OCI-M2 (cell line): Measurements from ENCODE around the gene YEATS2.
"Not testable (repeated sequence)": the region's sequence is repeated elsewhere in the genome, so short reads cannot be mapped to it uniquely, and the experiment has no call there.

ENCODE experiments used
- DNase-seq: peaks from one replicate; lab custom pipeline; 2025; ENCODE audit not compliant: unreplicated experiment; lab: John Stamatoyannopoulos, UW

YEATS2 gene

DNA sequence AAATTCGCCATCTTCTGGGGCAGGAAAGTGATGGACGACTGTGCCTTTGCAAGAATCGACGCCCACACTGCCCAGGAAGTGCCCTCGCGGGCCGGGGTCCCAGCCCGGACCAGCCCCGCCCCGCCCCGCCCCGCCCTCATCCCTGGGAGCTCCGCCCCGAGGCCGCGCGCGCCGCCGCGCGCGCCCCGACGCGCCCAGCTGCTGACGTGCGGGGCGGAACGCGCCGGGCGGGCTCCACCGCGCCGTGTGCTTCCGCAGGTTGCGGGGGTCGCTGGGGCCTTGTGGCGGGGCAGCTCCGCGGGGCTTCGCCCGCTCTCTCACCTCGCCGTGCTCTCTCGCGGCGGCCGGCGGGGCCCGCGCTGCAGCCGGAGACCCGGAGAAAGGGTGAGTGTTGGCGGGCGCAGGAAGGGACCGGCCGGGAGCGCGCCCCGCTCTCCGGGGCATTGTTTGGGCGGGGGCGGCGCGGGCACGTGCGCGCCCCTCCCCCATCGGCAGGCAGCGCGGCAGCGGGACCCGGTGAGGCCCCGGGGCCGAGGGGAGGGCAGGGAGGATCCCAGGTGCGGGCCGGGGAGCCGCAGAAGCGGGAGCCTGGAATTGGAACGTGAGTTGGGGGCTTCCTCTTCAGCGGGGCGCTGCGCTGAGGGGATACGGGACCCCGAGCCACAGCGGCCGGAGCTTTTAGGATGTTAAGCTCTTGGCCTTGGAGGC is at the start of gene YEATS2:
YEATS2 (plus strand) TSS at position 188 of the 708 bp plus-strand sequence. CDS start 17,366 bp downstream, outside the sequence.
- no peak for DNase-seq

DNA sequence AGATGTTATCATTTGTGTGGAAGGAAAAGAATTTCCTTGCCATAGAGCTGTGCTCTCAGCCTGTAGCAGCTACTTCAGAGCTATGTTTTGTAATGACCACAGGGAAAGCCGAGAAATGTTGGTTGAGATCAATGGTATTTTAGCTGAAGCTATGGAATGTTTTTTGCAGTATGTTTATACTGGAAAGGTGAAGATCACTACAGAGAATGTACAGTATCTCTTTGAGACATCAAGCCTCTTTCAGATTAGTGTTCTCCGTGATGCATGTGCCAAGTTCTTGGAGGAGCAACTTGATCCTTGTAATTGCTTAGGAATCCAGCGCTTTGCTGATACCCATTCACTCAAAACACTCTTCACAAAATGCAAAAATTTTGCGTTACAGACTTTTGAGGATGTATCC is 47.0 kb upstream of the YEATS2 start:
- no peak for DNase-seq

DNA sequence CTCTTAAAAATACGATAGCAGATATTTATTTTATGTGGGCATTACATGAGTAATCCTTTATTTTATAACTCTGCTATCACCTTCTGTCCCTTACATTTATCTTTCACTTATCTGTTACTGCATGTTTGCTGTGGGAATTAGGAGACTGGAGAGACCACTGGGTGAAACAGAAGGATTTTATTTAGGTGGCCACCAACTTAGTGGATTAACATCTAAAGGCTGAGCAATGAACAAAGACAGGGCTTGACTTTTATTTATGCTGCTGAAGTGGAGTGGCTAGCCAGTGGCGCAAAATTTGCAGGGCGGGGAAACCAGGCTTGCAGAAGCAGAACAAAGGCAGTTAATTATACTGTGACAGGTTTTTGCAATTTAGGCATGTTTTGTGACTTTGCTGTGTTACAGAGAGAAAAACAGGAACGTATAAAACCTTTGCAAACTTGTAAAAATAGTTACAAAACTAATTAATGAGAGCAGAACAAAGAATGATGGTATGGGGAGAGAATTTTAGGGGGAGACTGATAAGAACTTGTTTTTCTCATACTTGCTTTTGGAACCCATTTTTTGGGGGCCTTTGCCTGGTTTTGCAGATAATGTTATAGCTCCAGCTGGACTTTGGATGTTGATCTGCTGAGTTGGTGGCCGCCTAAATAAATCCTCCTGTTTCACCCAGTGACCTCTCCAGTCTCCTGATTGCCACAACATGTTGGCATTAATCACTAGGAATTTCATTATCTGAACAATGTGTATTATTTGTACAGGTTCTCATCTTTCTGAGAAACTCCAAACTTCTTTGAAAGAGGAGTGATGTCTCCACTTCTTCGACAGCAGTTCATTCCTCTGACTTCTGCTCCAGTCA is 44.2 kb upstream of the YEATS2 start:
- DNase-seq = no peak

DNA sequence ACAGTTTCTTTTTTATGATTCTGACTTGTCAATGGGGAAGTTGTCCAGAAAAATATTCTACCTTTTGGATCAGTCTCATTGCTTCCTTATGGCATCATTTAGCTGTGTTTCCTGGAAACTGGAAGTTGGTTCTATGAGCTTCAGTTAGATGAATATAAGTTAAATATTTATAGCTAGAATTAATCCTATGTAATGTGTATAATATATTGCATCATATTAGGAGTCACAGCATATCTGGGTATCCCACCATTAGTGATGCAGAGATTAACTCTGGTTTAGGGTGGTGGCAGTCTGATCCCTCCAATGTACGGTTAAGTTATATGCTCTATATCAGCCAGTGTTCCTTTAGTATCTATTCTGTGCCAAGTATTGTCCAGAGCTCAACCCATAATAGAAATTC is 42.9 kb upstream of the YEATS2 start:
- DNase-seq = no peak

DNA sequence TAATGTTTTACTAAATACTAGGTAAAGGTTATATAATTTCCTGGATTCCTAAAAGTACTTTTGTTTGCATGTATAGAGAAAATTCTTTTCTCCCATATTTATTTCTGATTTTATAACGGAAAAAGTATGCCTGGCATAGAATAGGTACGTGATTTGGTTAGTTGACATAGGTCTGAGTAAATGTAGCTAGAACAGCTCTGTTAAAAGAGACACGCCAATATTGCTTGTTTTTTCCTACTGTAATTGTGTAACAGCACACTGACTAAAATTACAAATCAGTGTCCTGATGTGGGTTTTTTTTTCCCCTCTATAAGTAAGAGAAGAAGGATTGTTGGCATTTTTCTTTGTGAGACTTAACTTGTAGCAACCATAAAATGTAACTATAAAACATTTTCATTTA is 35.5 kb upstream of the YEATS2 start:
- no peak for DNase-seq

DNA sequence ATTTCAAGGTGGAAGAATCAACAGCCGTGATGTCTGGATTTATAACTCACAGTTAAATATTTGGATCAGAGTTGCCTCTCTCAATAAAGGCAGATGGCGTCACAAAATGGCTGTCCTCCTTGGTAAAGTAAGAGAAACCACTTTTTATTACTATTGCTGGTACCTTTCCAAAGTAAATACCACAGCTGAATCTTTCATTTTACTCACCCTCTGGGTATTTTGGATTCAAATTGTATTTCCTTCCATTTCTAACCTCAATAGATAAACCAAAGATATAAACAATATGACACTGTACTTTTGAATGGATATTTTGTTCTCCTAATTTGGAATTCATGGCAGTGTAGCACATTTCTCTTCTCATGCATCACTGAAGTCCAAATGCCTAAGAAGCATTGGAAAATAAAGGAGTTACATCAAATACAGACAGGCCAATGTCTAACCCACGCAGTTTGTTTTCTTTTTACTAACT is 32.6 kb upstream of the YEATS2 start:
- no peak for DNase-seq

DNA sequence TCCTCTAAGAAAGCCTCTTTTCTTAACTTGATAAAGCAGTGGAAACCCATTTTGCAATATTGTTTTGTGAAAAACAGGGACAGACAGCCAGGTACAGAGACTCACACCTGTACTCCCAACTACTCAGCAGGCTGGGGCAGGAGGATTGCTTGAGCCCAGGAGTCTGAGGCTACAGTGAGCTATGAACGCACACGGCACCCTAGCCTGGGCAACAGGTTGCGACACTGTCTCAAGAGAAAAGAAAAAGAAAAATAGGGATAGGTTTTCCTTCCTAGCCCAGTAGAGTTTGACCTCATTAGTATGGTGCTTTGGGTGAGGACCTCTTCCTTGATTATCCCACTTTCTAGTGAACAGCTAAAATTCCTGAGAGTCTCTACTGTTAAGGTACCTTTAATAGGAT is 17.5 kb upstream of the YEATS2 start:
- DNase-seq = no peak

DNA sequence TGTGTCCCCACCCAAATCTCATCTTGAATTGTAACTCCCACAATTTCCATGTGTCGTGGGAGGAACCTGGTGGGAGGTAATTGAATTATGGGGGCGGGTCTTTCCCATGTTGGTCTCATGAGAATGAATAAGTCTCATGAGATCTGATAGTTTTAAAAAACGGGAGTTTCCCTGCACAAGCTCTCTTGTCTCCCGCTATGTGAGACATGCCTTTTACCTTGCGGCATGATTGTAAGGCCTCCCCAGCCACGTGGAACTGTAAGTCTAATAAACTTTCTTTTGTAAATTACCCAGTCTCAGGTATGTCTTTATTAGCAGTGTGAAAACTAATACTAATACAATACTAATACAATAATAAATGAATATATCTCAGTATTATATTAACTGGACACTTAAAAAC is 9.9 kb upstream of the YEATS2 start:
- no peak for DNase-seq

DNA sequence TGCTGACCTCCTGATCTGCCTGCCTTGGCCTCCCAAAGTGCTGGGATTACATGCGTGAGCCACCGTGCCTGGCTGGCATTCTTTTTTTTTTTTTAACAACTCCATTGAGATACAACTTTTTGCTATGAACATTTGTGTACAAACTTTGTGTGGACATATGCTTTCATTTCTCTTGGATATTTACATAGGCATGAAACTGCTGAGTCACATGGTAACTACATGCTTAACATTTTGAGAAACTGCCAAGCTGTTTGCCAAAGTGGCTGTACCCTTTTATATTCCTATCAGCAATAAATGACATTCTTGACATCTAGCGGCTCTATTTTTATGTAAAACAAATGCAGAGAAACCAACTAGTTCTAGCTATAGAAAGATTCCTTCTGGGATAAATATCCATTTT is 8.7 kb upstream of the YEATS2 start:
- DNase-seq = no peak

DNA sequence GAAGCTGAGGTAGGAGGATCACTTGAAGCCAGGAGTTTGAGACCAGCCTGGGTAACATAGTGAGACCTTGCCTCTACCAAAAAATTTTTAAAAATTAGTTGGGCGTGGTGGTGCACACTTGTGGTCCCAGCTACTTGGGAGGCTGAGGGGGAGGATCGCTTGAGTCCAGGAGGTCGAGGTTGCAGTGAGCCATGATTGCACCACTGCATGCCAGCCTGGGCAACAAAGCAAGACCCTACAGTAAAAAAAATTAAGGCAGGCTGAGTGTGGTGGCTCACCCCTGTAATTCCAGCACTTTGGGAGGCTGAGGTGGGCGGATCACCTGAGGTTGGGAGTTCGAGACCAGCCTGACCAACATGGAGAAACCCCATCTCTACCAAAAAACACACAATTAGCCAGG is 8.0 kb upstream of the YEATS2 start:
- not testable (repeated sequence) for DNase-seq

DNA sequence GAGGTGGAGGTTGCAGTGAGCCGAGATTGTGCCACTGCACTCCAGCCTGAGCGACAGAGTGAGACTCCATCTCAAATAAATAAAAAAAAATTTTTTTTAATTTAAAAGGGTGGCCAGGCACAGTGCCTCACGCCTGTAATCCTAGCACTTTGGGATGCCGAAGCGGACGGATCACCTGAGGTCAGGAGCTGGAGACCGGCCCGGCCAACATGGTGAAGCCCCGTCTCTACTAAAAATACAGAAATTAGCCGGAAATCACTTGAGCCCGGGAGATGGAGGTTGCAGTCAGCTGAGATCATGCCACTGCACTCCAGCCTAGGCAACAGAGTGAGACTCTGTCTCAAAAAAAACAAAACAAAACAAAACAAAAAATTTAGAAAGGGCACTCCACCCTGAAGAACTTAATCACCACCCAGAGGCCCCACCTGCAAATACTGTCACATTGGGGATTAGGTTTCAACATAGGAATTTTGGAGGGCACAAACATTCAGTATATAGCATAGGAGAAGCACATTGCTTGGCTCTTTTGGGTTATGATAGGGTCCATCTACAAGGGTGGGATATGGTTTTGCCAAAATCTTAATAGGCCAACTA is 7.1 kb upstream of the YEATS2 start:
- DNase-seq = no peak

DNA sequence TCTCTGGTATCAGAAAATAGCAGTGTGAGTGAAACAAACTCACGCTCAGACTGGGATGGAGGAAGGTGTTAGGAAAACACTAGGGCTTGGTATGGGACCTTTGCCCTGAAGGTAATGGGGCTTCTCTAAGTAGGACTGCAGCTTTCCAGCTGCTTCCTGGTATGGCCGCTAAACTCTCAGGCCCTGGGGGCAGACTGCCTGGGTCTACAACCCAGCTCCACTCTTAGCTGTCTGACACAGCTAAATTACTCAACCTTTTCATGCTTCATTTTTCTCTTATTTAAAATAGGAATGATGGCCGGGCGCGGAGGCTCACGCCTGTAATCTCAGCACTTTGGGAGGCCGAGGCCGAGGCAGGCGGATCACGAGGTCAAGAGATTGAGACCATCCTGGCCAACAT is 5.2 kb upstream of the YEATS2 start:
- DNase-seq = no peak

DNA sequence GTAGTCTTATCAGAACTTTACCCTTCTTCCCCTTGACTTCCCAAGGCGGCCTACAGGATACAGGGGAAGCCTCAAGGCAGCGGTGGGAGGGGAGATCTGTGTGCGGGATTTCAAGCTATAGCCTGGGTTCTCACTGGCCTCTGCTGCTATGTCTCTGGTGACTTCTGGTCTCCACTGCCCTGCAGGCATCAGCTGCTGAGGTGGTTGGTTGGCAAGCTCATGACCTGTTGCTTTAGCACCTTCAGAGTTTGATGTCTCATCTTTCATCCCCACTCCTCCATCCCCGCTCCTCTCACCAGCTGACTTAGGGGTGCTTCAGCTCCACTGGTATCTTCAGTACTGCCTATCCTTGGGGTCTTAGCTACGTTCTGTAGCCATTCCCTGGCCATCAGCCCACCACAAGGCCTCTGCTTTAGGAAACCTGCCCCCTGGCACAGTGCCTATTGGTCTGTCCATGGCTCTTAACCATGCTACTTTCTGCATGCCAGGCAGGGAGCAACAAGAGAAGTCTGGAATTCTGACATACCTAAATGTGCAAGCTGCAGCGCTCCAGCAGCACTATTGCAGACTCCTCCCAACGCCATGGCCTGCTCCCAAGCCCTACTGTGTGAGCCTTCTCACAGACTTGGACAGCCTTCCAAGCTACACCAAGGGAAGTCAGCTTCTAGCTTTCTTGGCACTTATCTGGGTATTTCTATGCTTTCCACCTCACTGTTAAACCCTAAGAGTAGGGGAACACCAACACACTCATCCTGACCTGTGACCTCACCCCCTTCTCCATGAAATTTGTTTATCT is 1.8 kb upstream of the YEATS2 start:
- DNase-seq = no peak

DNA sequence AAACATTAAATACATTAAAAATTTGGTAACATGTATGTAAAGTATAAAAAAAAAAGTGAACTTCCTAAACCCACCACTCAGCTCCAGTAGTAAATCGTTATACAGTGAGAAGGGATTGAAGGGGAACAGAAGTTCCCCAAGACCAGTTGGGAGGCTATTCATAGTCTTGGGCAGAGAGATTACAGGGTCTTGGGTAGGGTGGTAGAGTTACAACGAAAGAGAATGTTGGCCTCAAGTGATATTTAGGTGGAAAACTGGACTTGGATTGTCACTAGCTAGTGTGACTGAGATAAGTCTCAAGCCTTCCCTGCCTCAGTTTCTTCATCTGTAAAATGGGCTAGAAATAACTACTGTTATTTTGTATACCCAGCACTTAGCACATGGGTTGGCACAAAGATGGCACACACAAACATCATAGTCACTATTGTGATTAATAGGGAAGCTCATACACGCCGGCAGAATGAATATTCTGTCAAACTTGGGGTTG is 431 bp upstream of the YEATS2 start:
- no peak for DNase-seq

DNA sequence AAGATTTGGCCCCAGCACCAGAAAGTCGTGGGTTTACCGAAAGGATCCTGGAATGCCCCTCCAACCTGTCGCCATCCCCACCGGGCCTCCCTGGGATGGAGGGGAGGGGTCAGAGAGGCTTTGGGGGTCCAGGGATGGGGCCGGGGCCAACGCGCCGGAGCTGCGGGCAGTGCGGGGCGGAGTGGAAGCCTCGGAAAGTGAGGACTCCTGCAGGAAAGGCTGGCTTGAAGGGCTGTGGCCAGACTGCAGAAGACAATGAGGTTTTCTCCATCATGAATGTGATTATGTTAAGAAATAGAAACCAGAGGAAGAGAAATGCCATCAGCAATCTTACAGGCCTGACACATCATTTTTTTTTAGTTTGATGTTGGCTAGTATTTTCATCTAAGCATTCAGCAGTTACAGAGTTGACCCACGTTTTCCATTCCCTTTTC is 738 bp downstream of the YEATS2 start:
- no peak for DNase-seq

DNA sequence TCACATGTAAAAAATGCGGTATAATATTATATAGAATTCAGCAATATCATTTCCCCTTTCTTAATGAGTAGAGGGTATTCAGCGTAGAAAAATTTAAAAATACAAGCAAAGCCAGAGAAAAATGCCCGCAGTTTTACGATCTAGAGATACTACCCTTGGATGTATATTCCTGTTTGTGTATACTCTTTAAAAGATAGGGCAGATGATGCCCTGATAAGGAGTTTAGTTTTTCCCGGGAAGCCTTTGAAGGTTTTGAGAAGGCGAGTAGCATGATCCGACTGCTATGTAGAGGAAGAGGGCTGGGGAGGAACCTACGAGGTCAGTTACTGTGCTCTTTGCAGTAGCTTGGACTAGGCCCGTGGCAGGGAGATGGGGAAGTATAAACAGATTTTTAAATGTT is 1.2 kb downstream of the YEATS2 start:
- no peak for DNase-seq

DNA sequence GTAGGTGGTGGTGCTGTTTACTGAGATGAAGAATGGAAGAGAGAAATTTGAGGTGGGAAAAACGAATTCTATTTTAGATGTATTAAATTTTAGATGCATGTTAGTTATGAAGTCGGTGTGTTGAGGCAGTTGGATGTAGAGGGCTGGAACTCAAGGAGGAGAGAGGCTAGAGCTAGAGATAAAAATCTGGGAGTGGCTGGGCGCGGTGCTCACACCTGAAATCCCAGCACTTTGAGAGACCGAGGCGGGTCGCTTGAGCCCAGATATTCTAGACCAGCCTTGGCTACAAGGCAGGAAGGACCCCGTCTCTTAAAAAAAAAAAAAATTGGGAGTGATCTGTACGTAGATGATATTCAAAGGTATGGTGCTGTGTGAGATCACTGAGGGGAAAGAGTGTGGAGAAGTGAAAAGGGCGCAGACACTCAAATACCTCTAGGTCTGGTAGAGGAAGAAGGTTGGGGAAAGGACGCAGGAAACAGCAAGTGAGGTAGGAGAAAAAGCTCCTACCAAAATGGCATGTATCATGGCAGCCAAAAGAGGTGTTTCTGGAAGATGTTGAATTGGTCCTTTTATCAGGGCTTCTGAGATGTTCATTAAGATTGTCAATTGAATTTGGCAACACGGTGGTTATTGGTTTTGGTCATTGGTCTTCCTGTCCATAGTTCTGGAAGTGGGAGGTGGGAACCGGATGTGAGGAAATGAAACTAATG is 1.8 kb downstream of the YEATS2 start:
- no peak for DNase-seq

DNA sequence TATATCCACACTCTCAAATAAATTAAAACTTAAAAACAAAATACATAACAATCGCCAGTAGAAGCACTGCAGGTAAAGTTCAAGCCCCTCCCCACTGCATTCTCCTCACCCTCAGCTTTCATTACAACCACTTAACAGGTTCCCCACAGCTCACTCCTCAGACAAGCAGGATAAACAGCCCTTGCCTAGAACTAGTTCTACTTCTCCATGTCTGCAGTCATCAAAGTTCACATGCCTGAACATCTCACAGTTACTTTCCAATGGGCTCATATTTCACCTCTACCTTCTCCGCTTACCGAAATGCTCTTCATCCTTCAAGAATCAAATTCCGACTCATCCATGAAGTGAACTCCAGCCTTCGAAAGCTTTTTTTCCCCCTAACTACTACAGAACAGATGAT is 4.1 kb downstream of the YEATS2 start:
- no peak for DNase-seq

DNA sequence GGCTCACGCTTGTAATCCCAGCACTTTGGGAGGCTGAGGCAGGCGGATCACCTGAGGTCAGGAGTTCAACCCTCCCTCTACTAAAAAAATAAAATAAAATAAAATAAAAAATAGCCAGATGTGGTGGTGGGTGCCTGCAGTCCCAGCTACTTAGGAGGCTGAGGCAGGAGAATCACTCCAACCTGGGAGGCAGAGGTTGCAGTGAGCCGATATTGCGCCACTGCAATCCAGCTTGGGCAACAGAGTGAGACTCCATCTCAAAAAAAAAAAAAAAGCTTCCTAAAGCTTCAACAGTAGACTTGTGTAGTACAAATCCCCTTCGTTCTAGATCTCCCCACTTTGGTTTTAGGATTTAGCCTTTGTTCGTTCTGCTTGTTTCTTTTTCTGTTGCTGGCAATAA is 6.3 kb downstream of the YEATS2 start:
- not testable (repeated sequence) for DNase-seq

DNA sequence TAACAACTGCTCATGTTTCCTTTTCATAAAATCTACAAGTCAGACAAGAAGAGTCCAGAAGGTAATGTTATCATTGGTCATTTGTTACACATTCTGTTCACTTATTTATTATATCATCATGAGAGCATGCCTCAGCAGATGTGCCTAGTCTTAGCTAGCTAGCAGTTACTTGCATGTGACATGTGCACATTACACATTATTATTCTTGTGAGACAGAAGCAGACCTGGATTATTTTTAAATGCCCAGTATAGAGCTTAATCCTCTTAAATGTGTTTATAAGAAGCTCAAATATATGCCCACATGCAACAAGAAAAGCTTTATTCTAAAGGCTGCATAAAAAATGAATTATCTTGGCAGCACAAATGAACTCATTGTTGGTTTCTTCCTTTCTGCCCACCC is 12.6 kb downstream of the YEATS2 start:
- DNase-seq = no peak
